ENCODE data around the gene MDH1.

The MDH1 gene

DNA sequence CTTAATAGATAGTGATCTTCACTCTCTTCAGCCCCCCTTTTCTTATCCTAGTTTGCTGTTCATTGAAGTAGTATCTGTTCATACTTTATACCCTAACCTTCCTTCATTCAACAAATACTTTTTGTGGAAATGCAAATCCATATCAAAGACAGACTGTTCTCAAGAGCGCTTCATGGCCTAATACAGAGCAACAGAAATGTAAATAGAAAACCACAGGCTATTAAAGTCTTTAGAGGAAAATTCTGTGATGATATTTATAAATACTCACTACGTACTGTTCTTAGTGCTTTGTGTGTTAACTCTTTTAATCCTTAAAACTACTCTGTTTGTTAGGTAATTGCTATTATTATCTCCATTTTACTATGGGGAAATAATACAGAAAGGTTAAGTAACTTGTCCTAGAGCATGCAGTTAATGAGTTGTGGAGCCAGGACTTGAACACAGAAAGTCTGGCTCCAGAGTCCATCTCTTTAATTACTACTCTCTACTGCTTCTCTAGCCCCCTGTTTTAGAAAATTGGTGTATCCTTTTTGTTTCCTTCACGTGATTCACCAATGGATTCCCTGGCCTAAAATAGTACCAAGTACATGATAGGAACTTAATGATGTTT lies 2.9 kb downstream of the MDH1 start:
- Histone ChIP-seq H3K4me1 (ENCODE audit: low read length) (peaks cover 16% of the 10 kb centered on the region), H3K79me2 (ENCODE audit: low read length) (peaks cover 70% of the 10 kb centered on the region), H3K9me3 (ENCODE audit: insufficient read depth, low read length) (no peaks in the 10 kb centered on the region), H3K4me3 (ENCODE audit: low read length) (no peak overlapping the region), H3K36me3 (replicated peaks; ENCODE audit: low read depth, low read length) (peaks cover 38% of the 10 kb centered on the region), H4K20me1 (ENCODE audit: insufficient read depth, low read length) (peaks cover 12% of the 10 kb centered on the region; the same call in 1 of the 2 replicates), H3K9ac (ENCODE audit: low read length) (no peak overlapping the region), H3K4me2 (ENCODE audit: low read length) (no peak overlapping the region), H2AFZ (ENCODE audit: low read depth, low read length) (no peak overlapping the region), H3K27ac (ENCODE audit: low read length) (no peak overlapping the region), H3K27me3 (ENCODE audit: low read depth, low read length) (no peaks in the 10 kb centered on the region)
- TF ChIP-seq CTCF (IDR thresholded peaks at IDR 0.05; ENCODE audit: low read depth, low read length) (no peak), EZH2phosphoT487 (IDR thresholded peaks at IDR 0.05; ENCODE audit: low read depth) (no peak)

GRCh38 chr2:63594660-63595059 lies 5.9 kb downstream of the MDH1 start:
- Histone ChIP-seq H3K9me3 (ENCODE audit: insufficient read depth, low read length) (no peaks in the 10 kb centered on the region), H3K36me3 (replicated peaks; ENCODE audit: low read depth, low read length) (peaks cover 46% of the 10 kb centered on the region), H3K4me2 (ENCODE audit: low read length) (no peak overlapping the region), H3K79me2 (ENCODE audit: low read length) (peaks cover 49% of the 10 kb centered on the region), H3K4me3 (ENCODE audit: low read length) (no peak overlapping the region), H2AFZ (ENCODE audit: low read depth, low read length) (no peak overlapping the region), H4K20me1 (ENCODE audit: insufficient read depth, low read length) (peaks cover 12% of the 10 kb centered on the region; the same call in 1 of the 2 replicates), H3K27me3 (ENCODE audit: low read depth, low read length) (no peaks in the 10 kb centered on the region), H3K27ac (ENCODE audit: low read length) (no peak overlapping the region), H3K9ac (ENCODE audit: low read length) (no peak overlapping the region), H3K4me1 (ENCODE audit: low read length) (peaks cover 7% of the 10 kb centered on the region)
- TF ChIP-seq CTCF (IDR thresholded peaks at IDR 0.05; ENCODE audit: low read depth, low read length) = peak; percentile 20; the same call in 1 of the 2 replicates
- TF ChIP-seq EZH2phosphoT487 (IDR thresholded peaks at IDR 0.05; ENCODE audit: low read depth) = no peak

GRCh38 chr2:63596401-63596883 lies 7.7 kb downstream of the MDH1 start:
- H3K36me3 ChIP-seq (replicated peaks; ENCODE audit: low read depth, low read length) = peaks cover 46% of the 10 kb centered on the region
- no peaks in the 10 kb centered on the region for H3K4me1 ChIP-seq (ENCODE audit: low read length)
- no peaks in the 10 kb centered on the region for H3K9me3 ChIP-seq (ENCODE audit: insufficient read depth, low read length)
- peaks cover 9% of the 10 kb centered on the region; the same call in 1 of the 2 replicates for H4K20me1 ChIP-seq (ENCODE audit: insufficient read depth, low read length)
- no peak overlapping the region for H2AFZ ChIP-seq (ENCODE audit: low read depth, low read length)
- peaks cover 32% of the 10 kb centered on the region for H3K79me2 ChIP-seq (ENCODE audit: low read length)
- no peak overlapping the region for H3K9ac ChIP-seq (ENCODE audit: low read length)
- no peak overlapping the region for H3K4me3 ChIP-seq (ENCODE audit: low read length)
- H3K4me2 ChIP-seq (ENCODE audit: low read length) = no peak overlapping the region
- no peaks in the 10 kb centered on the region for H3K27me3 ChIP-seq (ENCODE audit: low read depth, low read length)
- H3K27ac ChIP-seq (ENCODE audit: low read length) = no peak overlapping the region
- TF ChIP-seq EZH2phosphoT487 (IDR thresholded peaks at IDR 0.05; ENCODE audit: low read depth) (no peak), CTCF (IDR thresholded peaks at IDR 0.05; ENCODE audit: low read depth, low read length) (no peak)

DNA sequence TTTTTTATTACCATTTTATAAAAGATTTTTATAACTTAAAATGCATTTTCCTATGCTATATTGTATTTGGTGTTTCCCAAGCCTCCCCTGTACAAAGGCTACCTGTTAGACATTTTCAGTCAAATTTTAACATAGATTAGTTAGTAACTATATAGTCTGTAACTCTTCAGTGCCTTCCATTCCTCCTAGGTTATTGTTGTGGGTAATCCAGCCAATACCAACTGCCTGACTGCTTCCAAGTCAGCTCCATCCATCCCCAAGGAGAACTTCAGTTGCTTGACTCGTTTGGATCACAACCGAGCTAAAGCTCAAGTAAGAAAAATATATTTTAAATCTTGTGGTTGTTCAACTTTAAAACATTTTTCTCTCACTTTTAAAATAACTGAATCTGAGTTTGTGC lies 10.2 kb downstream of the MDH1 start:
- H2AFZ ChIP-seq (ENCODE audit: low read depth, low read length) = no peak overlapping the region
- TF ChIP-seq CTCF (IDR thresholded peaks at IDR 0.05; ENCODE audit: low read depth, low read length) (no peak), EZH2phosphoT487 (IDR thresholded peaks at IDR 0.05; ENCODE audit: low read depth) (no peak)

More for the DNA sequence above, 10.2 kb downstream of the MDH1 start:
- Histone ChIP-seq H3K27ac (ENCODE audit: low read length) (no peak overlapping the region), H3K27me3 (ENCODE audit: low read depth, low read length) (no peaks in the 10 kb centered on the region), H3K36me3 (replicated peaks; ENCODE audit: low read depth, low read length) (peaks cover 48% of the 10 kb centered on the region), H3K79me2 (ENCODE audit: low read length) (peaks cover 10% of the 10 kb centered on the region), H3K9me3 (ENCODE audit: insufficient read depth, low read length) (no peaks in the 10 kb centered on the region), H3K4me1 (ENCODE audit: low read length) (no peaks in the 10 kb centered on the region), H3K4me3 (ENCODE audit: low read length) (no peak overlapping the region), H3K4me2 (ENCODE audit: low read length) (no peak overlapping the region), H4K20me1 (ENCODE audit: insufficient read depth, low read length) (peaks cover 9% of the 10 kb centered on the region; the same call in 1 of the 2 replicates), H3K9ac (ENCODE audit: low read length) (no peak overlapping the region)
